H9 (cell line): ENCODE results near the gene PAFAH1B2. TPM values are rescaled to one million over a fixed set of nuclear protein-coding genes. Genes with fewer than 3 reads are reported as not detected.

Source experiments
- DNase-seq: peaks from one replicate; pipeline ENCODE4 v3.0.0-alpha.2; 2017
- H2AFZ ChIP-seq: one replicate; pipeline ENCODE4 v1.6.1; 2013; ENCODE audit warnings: mild to moderate bottlenecking, low read length, control low read depth, moderate library complexity
- H2AK5ac ChIP-seq: 2 replicates; pipeline ENCODE4 v1.6.1; 2013; ENCODE audit warnings: low read length, control low read depth, mixed read lengths; ENCODE audit not compliant: insufficient read length
- H2BK120ac ChIP-seq: one replicate; pipeline ENCODE4 v1.6.1; 2013; ENCODE audit warnings: low read depth, mild to moderate bottlenecking, low read length, control low read depth, inconsistent platforms; ENCODE audit not compliant: poor library complexity, severe bottlenecking
- H2BK12ac ChIP-seq: 2 replicates; pipeline ENCODE4 v1.6.1; 2013; ENCODE audit warnings: low read length, control low read depth, mixed read lengths, low read depth; ENCODE audit not compliant: insufficient read length
- H2BK15ac ChIP-seq: 2 replicates; pipeline ENCODE4 v1.6.1; 2013; ENCODE audit warnings: low read depth, low read length, control low read depth
- H2BK20ac ChIP-seq: one replicate; pipeline ENCODE4 v1.6.1; 2013; ENCODE audit warnings: low read depth, mild to moderate bottlenecking, low read length, control low read depth, inconsistent platforms; ENCODE audit not compliant: poor library complexity, severe bottlenecking
- H2BK5ac ChIP-seq: 2 replicates; pipeline ENCODE4 v1.6.1; 2013; ENCODE audit warnings: low read length, control low read depth, mixed read lengths; ENCODE audit not compliant: insufficient read length
- H3K14ac ChIP-seq: 2 replicates; pipeline ENCODE4 v1.6.1; 2013; ENCODE audit warnings: low read length, control low read depth; ENCODE audit not compliant: insufficient read depth
- H3K18ac ChIP-seq: 2 replicates; pipeline ENCODE4 v1.6.1; 2013; ENCODE audit warnings: low read depth, mild to moderate bottlenecking, mixed read lengths, low read length, control low read depth; ENCODE audit not compliant: insufficient read length
- H3K23ac ChIP-seq: 2 replicates; pipeline ENCODE4 v1.6.1; 2013; ENCODE audit warnings: low read length, control low read depth, mixed read lengths, low read depth; ENCODE audit not compliant: insufficient read length
- H3K23me2 ChIP-seq: 2 replicates; pipeline ENCODE4 v1.6.1; 2013; ENCODE audit warnings: low read depth, mild to moderate bottlenecking, mixed read lengths, low read length, control low read depth; ENCODE audit not compliant: insufficient read length, poor library complexity, severe bottlenecking
- H3K27ac ChIP-seq: 2 replicates; pipeline ENCODE4 v1.5.1; 2013; ENCODE audit warnings: low read length, control low read depth, mixed read lengths, low read depth; ENCODE audit not compliant: insufficient read length
- H3K27me3 ChIP-seq: 2 replicates; pipeline ENCODE4 v1.6.1; 2013; ENCODE audit warnings: low read length, control low read depth, inconsistent platforms; ENCODE audit not compliant: insufficient read depth
- H3K4ac ChIP-seq: 2 replicates; pipeline ENCODE4 v1.6.1; 2013; ENCODE audit warnings: low read depth, mild to moderate bottlenecking, control low read depth, inconsistent platforms, low read length, moderate library complexity
- H3K4me1 ChIP-seq: 2 replicates; pipeline ENCODE4 v1.6.1; 2013; ENCODE audit warnings: low read length, control low read depth, inconsistent platforms; ENCODE audit not compliant: insufficient read depth
- H3K4me2 ChIP-seq: 2 replicates; pipeline ENCODE4 v1.6.1; 2013; ENCODE audit warnings: low read length, control low read depth, mixed read lengths; ENCODE audit not compliant: insufficient read length, insufficient read depth
- H3K56ac ChIP-seq: 2 replicates; pipeline ENCODE4 v1.6.1; 2013; ENCODE audit warnings: low read depth, mild to moderate bottlenecking, mixed read lengths, low read length, control low read depth; ENCODE audit not compliant: insufficient read length
- H3K79me1 ChIP-seq: 2 replicates; pipeline ENCODE4 v1.6.1; 2013; ENCODE audit warnings: low read depth, mild to moderate bottlenecking, moderate library complexity, low read length, control low read depth, inconsistent platforms; ENCODE audit not compliant: insufficient read depth, poor library complexity, severe bottlenecking
- H3K79me2 ChIP-seq: 2 replicates; pipeline ENCODE4 v1.6.1; 2013; ENCODE audit warnings: low read length, control low read depth, inconsistent platforms; ENCODE audit not compliant: insufficient read depth
- H3K9ac ChIP-seq: 2 replicates; pipeline ENCODE4 v1.6.1; 2013; ENCODE audit warnings: low read length, control low read depth, mixed read lengths; ENCODE audit not compliant: insufficient read length; ENCODE audit errors: extremely low read depth
- H3K9me3 ChIP-seq: one replicate; pipeline ENCODE4 v1.6.1; 2013; ENCODE audit warnings: low read depth, low read length, inconsistent platforms; ENCODE audit not compliant: control insufficient read depth
- H3T11ph ChIP-seq: one replicate; pipeline ENCODE4 v1.6.1; 2013; ENCODE audit warnings: mild to moderate bottlenecking, low read length, control low read depth, inconsistent platforms
- H4K20me1 ChIP-seq: one replicate; pipeline ENCODE4 v1.6.1; 2013; ENCODE audit not compliant: control insufficient read depth, insufficient read length, insufficient read depth
- H4K5ac ChIP-seq: 2 replicates; pipeline ENCODE4 v1.6.1; 2013; ENCODE audit warnings: low read depth, mild to moderate bottlenecking, mixed read lengths, low read length, control low read depth; ENCODE audit not compliant: insufficient read length
- H4K8ac ChIP-seq: replicated peaks from 2 replicates; pipeline ENCODE4 v1.6.1; 2013; ENCODE audit warnings: low read length, control low read depth, mixed read lengths, low read depth; ENCODE audit not compliant: insufficient read length
- H4K91ac ChIP-seq: 2 replicates; pipeline ENCODE4 v1.6.1; 2013; ENCODE audit warnings: low read depth, mild to moderate bottlenecking, moderate library complexity, mixed read lengths, low read length, control low read depth; ENCODE audit not compliant: insufficient read length
- H3K27ac Mint-ChIP-seq, 3 experiments: 2 replicates in 2 of 3; 3 replicates in 1 of 3; pipeline ENCODE4 v1.8.0; 2020 to 2021; ENCODE audit warnings: mixed read lengths in 3 of 3, mild to moderate bottlenecking in 1 of 3, moderate library complexity in 1 of 3
- H3K27me3 Mint-ChIP-seq: 2 replicates; pipeline ENCODE4 v1.8.0; 2021; ENCODE audit warnings: low read depth, mild to moderate bottlenecking, moderate library complexity, mixed read lengths
- H3K36me3 Mint-ChIP-seq, 3 experiments: 2 replicates in 2 of 3; 3 replicates in 1 of 3; pipeline ENCODE4 v1.8.0; 2020 to 2021; ENCODE audit warnings: low read depth in 3 of 3, mixed read lengths in 3 of 3; ENCODE audit not compliant: insufficient read depth in 1 of 3
- H3K4me1 Mint-ChIP-seq, 2 experiments: 2 replicates each; pipeline ENCODE4 v1.8.0; 2020; ENCODE audit warnings: mixed read lengths in 2 of 2
- H3K4me3 Mint-ChIP-seq, 2 experiments: 2 replicates in 1 of 2; 3 replicates in 1 of 2; pipeline ENCODE4 v1.8.0; 2020 to 2021; ENCODE audit warnings: mild to moderate bottlenecking in 2 of 2, mixed read lengths in 2 of 2, moderate library complexity in 1 of 2
- H3K9me3 Mint-ChIP-seq, 2 experiments: 2 replicates in 1 of 2; 3 replicates in 1 of 2; pipeline ENCODE4 v1.8.0; 2020; ENCODE audit warnings: mild to moderate bottlenecking in 2 of 2, mixed read lengths in 2 of 2, moderate library complexity in 1 of 2
- WGBS: extraction: QIAGEN DNeasy Blood & Tissue Kit; methylation state at CpG from one replicate; pipeline ENCODE4 v1.1.7; 2013; ENCODE audit warnings: missing lambda C conversion rate, low lambda C conversion rate, mixed read lengths; ENCODE audit not compliant: insufficient read length; ENCODE audit errors: extremely low coverage; 5-methylcytosine and 5-hydroxymethylcytosine counted together
- total RNA-seq: library from RNA; stranded (reverse); gene quantifications from 2 replicates; pipeline ENCODE4 v1.2.1, GENCODE V29; 2021
- TF ChIP-seq, protein P1 (sequence below): fragments of 200-600 bp; sonication (generic); conservative IDR thresholded peaks from 3 replicates; pipeline ENCODE4 v1.8.0; 2021; ENCODE audit warnings: antibody characterized with exemption, mild to moderate bottlenecking

Gene PAFAH1B2
- total RNA-seq, 1 experiment from 2014 or later: 161 TPM

DNA sequence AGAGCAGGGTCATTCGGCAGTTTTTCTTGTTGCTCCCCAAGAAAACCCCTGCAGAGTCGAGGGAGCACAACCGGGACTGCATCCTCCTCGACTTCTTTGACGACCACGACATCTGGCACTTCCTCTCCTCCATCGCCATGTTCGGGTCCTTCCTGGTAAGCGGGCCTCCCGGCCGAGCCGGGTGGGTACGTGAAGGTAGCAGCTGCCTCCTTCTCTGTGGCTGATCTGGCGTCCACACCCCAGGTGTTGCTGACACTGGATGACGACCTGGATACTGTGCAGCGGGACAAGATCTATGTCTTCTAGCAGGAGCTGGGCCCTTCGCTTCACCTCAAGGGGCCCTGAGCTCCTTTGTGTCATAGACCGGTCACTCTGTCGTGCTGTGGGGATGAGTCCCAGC is 51.7 kb downstream of the PAFAH1B2 start:
- WGBS: no CpG with 5 or more reads among the region's 19 CpGs
- H3K27me3 Mint-ChIP-seq: no peaks in the 10 kb centered on the region
- no peak overlapping the region for H3K4me3 Mint-ChIP-seq

More for the DNA sequence above, 51.7 kb downstream of the PAFAH1B2 start:
- H2AFZ ChIP-seq: no peak overlapping the region
- Mint-ChIP-seq H3K9me3 (peaks cover 0 to 3% of the 10 kb centered on the region in 2 experiments; a peak in 1 of 5 replicates), H3K4me1 (peaks cover 29 to 30% of the 10 kb centered on the region in 2 experiments), H3K27ac (peak overlapping the region; percentile 59 to 81 (median 81); a peak in 2 of 7 replicates), H3K36me3 (peaks cover 3 to 30% (median 15%) of the 10 kb centered on the region in 3 experiments; a peak in 6 of 7 replicates)
- no peak overlapping the region; the same call in 1 of the 2 replicates for H3K14ac ChIP-seq
- no peak overlapping the region for H2BK120ac ChIP-seq
- H3K56ac ChIP-seq: no peak overlapping the region
- H3K23me2 ChIP-seq: peaks cover 8% of the 10 kb centered on the region
- no peak overlapping the region for H2AK5ac ChIP-seq
- no peak overlapping the region for H3K23ac ChIP-seq
- no peaks in the 10 kb centered on the region for H3K9me3 ChIP-seq
- H4K8ac ChIP-seq: no peak overlapping the region
- no peak overlapping the region for H4K91ac ChIP-seq
- H3K27me3 ChIP-seq: no peaks in the 10 kb centered on the region
- no peaks in the 10 kb centered on the region; the same call in 1 of the 2 replicates for H3K79me2 ChIP-seq
- no peak overlapping the region for H3K4ac ChIP-seq
- H3K18ac ChIP-seq: no peak overlapping the region
- no peak overlapping the region for H3K9ac ChIP-seq
- TF ChIP-seq, protein P1, sequence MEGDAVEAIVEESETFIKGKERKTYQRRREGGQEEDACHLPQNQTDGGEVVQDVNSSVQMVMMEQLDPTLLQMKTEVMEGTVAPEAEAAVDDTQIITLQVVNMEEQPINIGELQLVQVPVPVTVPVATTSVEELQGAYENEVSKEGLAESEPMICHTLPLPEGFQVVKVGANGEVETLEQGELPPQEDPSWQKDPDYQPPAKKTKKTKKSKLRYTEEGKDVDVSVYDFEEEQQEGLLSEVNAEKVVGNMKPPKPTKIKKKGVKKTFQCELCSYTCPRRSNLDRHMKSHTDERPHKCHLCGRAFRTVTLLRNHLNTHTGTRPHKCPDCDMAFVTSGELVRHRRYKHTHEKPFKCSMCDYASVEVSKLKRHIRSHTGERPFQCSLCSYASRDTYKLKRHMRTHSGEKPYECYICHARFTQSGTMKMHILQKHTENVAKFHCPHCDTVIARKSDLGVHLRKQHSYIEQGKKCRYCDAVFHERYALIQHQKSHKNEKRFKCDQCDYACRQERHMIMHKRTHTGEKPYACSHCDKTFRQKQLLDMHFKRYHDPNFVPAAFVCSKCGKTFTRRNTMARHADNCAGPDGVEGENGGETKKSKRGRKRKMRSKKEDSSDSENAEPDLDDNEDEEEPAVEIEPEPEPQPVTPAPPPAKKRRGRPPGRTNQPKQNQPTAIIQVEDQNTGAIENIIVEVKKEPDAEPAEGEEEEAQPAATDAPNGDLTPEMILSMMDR: no peak
- H3K4me1 ChIP-seq: no peaks in the 10 kb centered on the region
- H4K20me1 ChIP-seq: no peaks in the 10 kb centered on the region
- no peak overlapping the region for H2BK20ac ChIP-seq
- no peak for DNase-seq
- no peaks in the 10 kb centered on the region for H3K79me1 ChIP-seq
- no peak overlapping the region for H2BK5ac ChIP-seq
- no peak overlapping the region for H2BK12ac ChIP-seq
- H3T11ph ChIP-seq: no peak overlapping the region
- no peak overlapping the region for H4K5ac ChIP-seq
- no peak overlapping the region for H2BK15ac ChIP-seq
- no peak overlapping the region for H3K27ac ChIP-seq
- no peak overlapping the region for H3K4me2 ChIP-seq
